ENCODE results near the gene ALPK3.

- TF ChIP-seq EP300 (IDR thresholded peaks at IDR 0.05) = no peak
- no peak for TF ChIP-seq CTCF (IDR thresholded peaks at IDR 0.05)
Observed at GRCh38 chr15:84824260-84825007, 7.3 kb downstream of the ALPK3 start.

Data from suprapubic skin (tissue), 3 donors.